PC-9 (cell line): ENCODE data around the gene CHST3. TPM values are rescaled to one million over a fixed set of nuclear protein-coding genes. Genes with fewer than 3 reads are reported as not detected.

Source experiments
- BruUV-seq: library from RNA; stranded (reverse); fragments of 400-500 nt; replicated peaks from 2 replicates; lab custom pipeline; 2021; lab: Mats Ljungman, UMichigan
- CTCF ChIA-PET: fragments of 300-600 bp; sonication (Branson Sonifier 250); formaldehyde crosslinking; loops from one replicate; lab custom pipeline; 2022; ENCODE audit warnings: antibody characterized with exemption; lab: Charles Lee
- POLR2A ChIA-PET: fragments of 300-600 bp; sonication (Branson Sonifier 250); formaldehyde crosslinking; loops from one replicate; lab custom pipeline; 2022; ENCODE audit warnings: antibody characterized with exemption; ENCODE audit not compliant: unreplicated experiment; lab: Charles Lee
- DNase-seq, 2 experiments: peaks; one replicate each; pipeline versions ENCODE4 v3.0.0 to v3.0.0-alpha.2; 2015 to 2022; ENCODE audit warnings: mixed read lengths in 1 of 2
- H2AFZ ChIP-seq: fragments of 200-600 bp; sonication (generic); 2 replicates; pipeline ENCODE4 v1.8.1; 2017; ENCODE audit warnings: antibody characterized with exemption
- H3F3A ChIP-seq: fragments of 200-600 bp; sonication (generic); 2 replicates; pipeline ENCODE4 v1.8.1; 2017; ENCODE audit warnings: antibody characterized with exemption, mild to moderate bottlenecking, low read depth; ENCODE audit not compliant: insufficient read depth
- H3K27ac ChIP-seq: fragments of 200-600 bp; sonication (generic); 2 replicates; pipeline ENCODE4 v1.6.1; 2016; ENCODE audit warnings: mixed run types
- H3K27me3 ChIP-seq: fragments of 200-600 bp; sonication (generic); 2 replicates; pipeline ENCODE4 v1.6.1; 2016; ENCODE audit warnings: low read depth, mixed run types; ENCODE audit not compliant: insufficient read depth
- H3K36me3 ChIP-seq: fragments of 200-600 bp; sonication (generic); 2 replicates; pipeline ENCODE4 v1.6.1; 2016; ENCODE audit warnings: low read depth, mixed run types
- H3K4me1 ChIP-seq: fragments of 200-600 bp; sonication (generic); replicated peaks from 2 replicates; pipeline ENCODE4 v1.6.1; 2016; ENCODE audit warnings: mixed run types; ENCODE audit not compliant: insufficient read depth
- H3K4me2 ChIP-seq: fragments of 200-600 bp; sonication (generic); 2 replicates; pipeline ENCODE4 v1.6.1; 2017; ENCODE audit warnings: mixed run types
- H3K4me3 ChIP-seq: fragments of 200-600 bp; sonication (generic); 2 replicates; pipeline ENCODE4 v1.6.1; 2016; ENCODE audit warnings: mixed run types
- H3K79me2 ChIP-seq: fragments of 200-600 bp; sonication (generic); 2 replicates; pipeline ENCODE4 v1.6.1; 2017; ENCODE audit warnings: low read depth, mixed run types
- H3K9me2 ChIP-seq: fragments of 200-600 bp; sonication (generic); 2 replicates; pipeline ENCODE4 v1.8.1; 2017; ENCODE audit warnings: mild to moderate bottlenecking; ENCODE audit not compliant: insufficient read depth
- H3K9me3 ChIP-seq: fragments of 200-600 bp; sonication (generic); 2 replicates; pipeline ENCODE4 v1.8.1; 2016; ENCODE audit warnings: low read depth; ENCODE audit not compliant: insufficient read depth
- H4K20me1 ChIP-seq: fragments of 200-600 bp; sonication (generic); 2 replicates; pipeline ENCODE4 v1.8.1; 2017; ENCODE audit not compliant: insufficient read depth
- EZH2 ChIP-seq: fragments of 200-600 bp; sonication (generic); IDR thresholded peaks from 2 replicates; pipeline ENCODE4 v1.8.0; 2017; ENCODE audit warnings: antibody characterized with exemption, low read depth
- intact Hi-C: fragments of 100-400 bp; cut with micrococcal nuclease; formaldehyde crosslinking; loops from one replicate; pipeline ENCODE4 v1.10.0; 2022; ENCODE audit not compliant: unreplicated experiment
- total RNA-seq: library from RNA; stranded (reverse); gene quantifications from 2 replicates; pipeline ENCODE4 v1.2.3, GENCODE V29; 2021
- TF ChIP-seq, protein P1 (sequence below): fragments of 200-600 bp; sonication (generic); conservative IDR thresholded peaks from 2 replicates; pipeline ENCODE4 v1.6.1; 2017; ENCODE audit warnings: mixed run types, antibody characterized with exemption, mild to moderate bottlenecking, moderate library complexity

The CHST3 gene
- total RNA-seq, 1 experiment from 2014 or later, result 23.3 TPM

DNA sequence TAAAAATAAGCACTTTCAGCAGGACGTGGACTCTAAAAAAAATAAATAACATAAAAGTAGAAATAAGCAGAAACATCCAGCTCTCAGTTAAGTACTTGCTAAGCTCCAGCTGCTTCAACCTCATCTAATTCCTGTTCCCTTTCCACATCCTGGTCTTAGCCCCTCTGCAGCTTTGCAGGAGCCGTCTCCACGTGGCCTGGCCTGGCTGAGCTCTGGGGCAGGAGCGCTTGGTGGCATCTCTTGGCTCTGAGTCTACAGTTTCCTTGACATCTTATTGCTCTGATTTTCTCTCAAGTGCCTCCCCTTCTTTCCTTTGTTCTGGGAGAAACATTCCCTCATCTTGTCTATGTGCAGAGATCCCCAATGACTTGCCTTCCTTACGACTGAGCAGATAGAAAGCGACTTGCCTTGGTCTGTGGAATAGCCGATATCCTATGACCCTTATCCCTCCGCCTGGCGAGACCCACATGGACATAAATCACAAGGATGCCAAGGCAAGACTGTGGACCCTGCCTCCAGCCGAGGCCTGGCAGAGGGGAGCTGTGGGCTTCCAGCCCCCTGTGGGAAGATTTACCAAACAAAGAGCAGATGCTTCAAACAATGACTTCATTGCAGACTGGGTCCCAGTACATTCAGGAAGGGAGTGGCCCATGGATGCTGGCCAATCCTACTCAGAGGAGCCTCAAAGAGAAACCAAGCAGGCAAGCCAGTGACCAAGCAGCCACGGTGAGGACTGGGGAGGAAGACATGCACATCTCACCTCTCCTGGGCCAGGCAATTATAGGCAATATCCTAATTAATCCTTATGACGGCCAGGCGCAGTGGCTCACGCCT lies 62.3 kb downstream of the CHST3 start:
- Histone ChIP-seq H3K36me3 (no peaks in the 10 kb centered on the region), H3K79me2 (no peaks in the 10 kb centered on the region), H3K4me1 (peaks cover 20% of the 10 kb centered on the region), H2AFZ (no peak overlapping the region), H3K27me3 (no peaks in the 10 kb centered on the region), H3F3A (peaks cover 21% of the 10 kb centered on the region; the same call in 1 of the 2 replicates), H3K4me3 (no peak overlapping the region), H4K20me1 (no peaks in the 10 kb centered on the region), H3K27ac (no peak overlapping the region), H3K9me2 (no peaks in the 10 kb centered on the region), H3K4me2 (no peak overlapping the region), H3K9me3 (peaks cover 10% of the 10 kb centered on the region)
- POLR2A ChIA-PET, result interaction anchor here (0.6 kb wide), 1 partner anchor 1142 kb away, joined by 3 read pairs; no protein-coding TSS in a partner anchor
- intact Hi-C loops, result no loop called here
- CTCF ChIA-PET, result no interaction called here
- BruUV-seq, result no TSS peak
- DNase-seq, result peak in 1 of 2 experiments; percentile 26
- TF ChIP-seq EZH2, result no peak
- TF ChIP-seq, protein P1, sequence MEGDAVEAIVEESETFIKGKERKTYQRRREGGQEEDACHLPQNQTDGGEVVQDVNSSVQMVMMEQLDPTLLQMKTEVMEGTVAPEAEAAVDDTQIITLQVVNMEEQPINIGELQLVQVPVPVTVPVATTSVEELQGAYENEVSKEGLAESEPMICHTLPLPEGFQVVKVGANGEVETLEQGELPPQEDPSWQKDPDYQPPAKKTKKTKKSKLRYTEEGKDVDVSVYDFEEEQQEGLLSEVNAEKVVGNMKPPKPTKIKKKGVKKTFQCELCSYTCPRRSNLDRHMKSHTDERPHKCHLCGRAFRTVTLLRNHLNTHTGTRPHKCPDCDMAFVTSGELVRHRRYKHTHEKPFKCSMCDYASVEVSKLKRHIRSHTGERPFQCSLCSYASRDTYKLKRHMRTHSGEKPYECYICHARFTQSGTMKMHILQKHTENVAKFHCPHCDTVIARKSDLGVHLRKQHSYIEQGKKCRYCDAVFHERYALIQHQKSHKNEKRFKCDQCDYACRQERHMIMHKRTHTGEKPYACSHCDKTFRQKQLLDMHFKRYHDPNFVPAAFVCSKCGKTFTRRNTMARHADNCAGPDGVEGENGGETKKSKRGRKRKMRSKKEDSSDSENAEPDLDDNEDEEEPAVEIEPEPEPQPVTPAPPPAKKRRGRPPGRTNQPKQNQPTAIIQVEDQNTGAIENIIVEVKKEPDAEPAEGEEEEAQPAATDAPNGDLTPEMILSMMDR, result no peak

DNA sequence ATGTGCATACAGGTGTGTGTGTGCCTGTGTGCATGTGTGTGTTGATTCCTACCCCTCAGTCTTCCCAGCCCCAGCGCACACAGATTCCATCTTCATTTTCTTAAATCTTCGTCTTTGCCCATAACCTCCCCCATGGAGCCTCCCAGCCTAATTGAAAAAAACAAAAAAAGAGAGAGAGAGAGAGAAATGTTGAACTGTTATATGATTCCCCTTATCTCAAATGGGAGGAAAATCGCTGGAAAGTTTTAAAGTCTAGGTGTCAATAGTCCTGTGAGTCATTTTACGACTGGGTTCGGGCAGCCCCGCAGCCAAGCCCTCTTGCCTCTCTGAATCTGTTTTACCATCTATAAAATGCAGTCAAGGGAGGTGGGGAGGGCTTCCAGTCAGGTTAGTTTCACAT lies 63.3 kb downstream of the CHST3 start:
- H3K79me2 ChIP-seq, result no peaks in the 10 kb centered on the region
- ChIA-PET CTCF (no interaction called here), POLR2A (no interaction called here)
- no peaks in the 10 kb centered on the region for H4K20me1 ChIP-seq
- peak; percentile 57 to 74 for DNase-seq
- no peak for TF ChIP-seq EZH2
- TF ChIP-seq, protein P1, result no peak
- H3K4me3 ChIP-seq, result no peak overlapping the region; the same call in 1 of the 2 replicates
- peak overlapping the region; percentile 58 for H3K4me2 ChIP-seq
- no TSS peak for BruUV-seq
- no peaks in the 10 kb centered on the region for H3K36me3 ChIP-seq
- H3K9me3 ChIP-seq, result peaks cover 10% of the 10 kb centered on the region
- H3K9me2 ChIP-seq, result no peaks in the 10 kb centered on the region
- H3F3A ChIP-seq, result peaks cover 21% of the 10 kb centered on the region; the same call in 1 of the 2 replicates
- H3K27ac ChIP-seq, result peak overlapping the region; percentile 79
- intact Hi-C loops, result no loop called here
- no peaks in the 10 kb centered on the region for H3K27me3 ChIP-seq
- H2AFZ ChIP-seq, result no peak overlapping the region
- H3K4me1 ChIP-seq, result peaks cover 18% of the 10 kb centered on the region

DNA sequence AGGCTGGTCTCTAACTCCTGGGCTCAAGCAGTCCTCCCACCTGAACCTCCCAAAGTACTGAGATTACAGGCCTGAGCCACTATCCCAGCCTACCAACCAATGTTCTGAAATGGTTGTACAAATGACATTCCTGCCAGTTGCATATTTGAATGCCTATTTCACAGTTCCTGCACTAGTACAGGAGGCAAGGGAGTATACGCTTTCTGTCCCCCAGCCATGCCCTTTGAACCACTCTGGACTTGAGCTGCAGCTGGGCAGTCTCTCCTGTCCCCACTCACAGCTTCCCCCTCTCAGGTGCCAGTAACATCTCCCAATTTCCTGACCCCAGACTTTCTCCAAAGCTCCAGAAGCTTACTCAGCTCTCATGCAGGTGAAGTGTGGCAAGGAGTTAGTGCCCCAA lies 65.2 kb downstream of the CHST3 start:
- Histone ChIP-seq H3K4me3 (no peak overlapping the region), H3F3A (peaks cover 21% of the 10 kb centered on the region; the same call in 1 of the 2 replicates), H3K9me3 (peaks cover 10% of the 10 kb centered on the region), H2AFZ (no peak overlapping the region), H3K27me3 (no peaks in the 10 kb centered on the region), H3K79me2 (no peaks in the 10 kb centered on the region), H3K27ac (no peak overlapping the region), H4K20me1 (no peaks in the 10 kb centered on the region), H3K36me3 (no peaks in the 10 kb centered on the region), H3K4me2 (no peak overlapping the region), H3K4me1 (peaks cover 18% of the 10 kb centered on the region), H3K9me2 (no peaks in the 10 kb centered on the region)
- ChIA-PET POLR2A (no interaction called here), CTCF (interaction anchor here (0.5 kb wide), 1 partner anchor 133 kb away, joined by 4 read pairs; no protein-coding TSS in a partner anchor)
- DNase-seq, result no peak
- intact Hi-C loops, result no loop called here
- TF ChIP-seq, protein P1, result no peak
- TF ChIP-seq EZH2, result no peak
- no TSS peak for BruUV-seq
